HG03457 (cell line): ENCODE results near the gene ITGB4.
"Not testable (repeated sequence)": the region's sequence is repeated elsewhere in the genome, so short reads cannot be mapped to it uniquely, and the experiment has no call there.

Experiments
- ATAC-seq: cut with Tn5 transposase; IDR thresholded peaks from one replicate; pipeline ENCODE4 v1.9.1; 2021; ENCODE audit warnings: moderate number of reproducible peaks; ENCODE audit not compliant: unreplicated experiment

Gene ITGB4

DNA sequence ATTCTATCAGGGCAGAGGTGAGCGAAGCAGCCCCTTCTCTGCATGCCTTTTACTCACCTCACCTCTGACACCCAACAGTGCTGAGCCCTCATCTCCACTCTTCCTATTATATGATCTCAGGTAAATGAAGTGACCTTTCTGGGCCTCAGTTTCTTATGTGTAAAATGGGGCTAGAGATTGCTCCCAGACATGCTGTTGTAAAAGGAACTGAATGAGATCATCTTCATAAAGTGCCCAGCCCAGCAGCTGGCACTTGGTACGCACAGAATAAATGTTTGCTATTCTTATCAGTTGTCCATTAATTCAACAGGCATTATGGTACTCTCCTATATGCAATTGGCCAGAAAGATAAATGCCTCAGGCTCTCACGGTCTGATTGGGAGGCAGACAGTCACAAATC, 48.3 kb downstream of the ITGB4 start:
- ATAC-seq: no peak

DNA sequence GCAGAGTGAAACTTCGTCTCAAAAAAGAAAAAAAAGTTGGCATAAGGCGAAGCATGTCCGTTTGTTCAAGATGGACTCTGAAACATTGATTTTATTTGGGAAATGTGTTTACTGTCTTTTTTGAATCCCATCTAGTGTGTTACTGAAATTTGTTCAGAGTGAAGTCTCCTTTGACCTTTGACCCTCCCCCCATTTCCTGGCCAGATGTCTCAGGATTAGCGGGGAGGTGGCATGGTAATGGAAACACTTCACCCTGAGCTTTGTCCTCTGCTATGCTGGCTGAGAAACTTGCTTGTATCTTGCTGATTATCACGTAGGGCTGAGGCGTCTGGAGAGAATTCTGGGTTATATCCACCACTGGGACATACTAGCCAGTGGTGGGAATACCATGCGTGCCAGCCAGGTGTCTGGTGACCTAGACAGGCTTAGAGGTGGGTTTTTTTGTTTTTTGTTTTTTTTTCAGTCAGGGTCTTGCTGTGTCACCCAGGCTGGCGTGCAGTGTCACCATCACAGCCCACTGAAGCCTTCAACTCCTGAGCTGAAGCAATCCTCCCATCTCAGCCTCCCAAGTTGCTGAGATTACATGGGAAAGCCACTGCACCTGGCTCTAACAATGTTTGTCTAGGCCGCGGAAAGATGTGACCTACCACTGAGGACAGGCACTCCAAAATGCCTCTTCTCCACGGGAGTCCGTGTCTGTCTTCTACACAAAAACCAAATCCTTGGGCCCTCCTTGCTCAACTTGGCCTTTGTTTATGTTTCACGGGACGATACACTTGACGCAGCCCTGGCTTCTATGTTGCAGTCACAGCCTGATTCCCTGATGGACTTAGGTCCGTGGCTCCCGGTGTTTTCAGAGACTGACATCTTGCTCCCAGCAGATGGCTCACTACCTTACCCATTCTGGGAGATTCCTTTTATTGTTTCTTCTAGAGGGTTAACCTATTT, 50.3 kb downstream of the ITGB4 start:
- ATAC-seq: no peak

DNA sequence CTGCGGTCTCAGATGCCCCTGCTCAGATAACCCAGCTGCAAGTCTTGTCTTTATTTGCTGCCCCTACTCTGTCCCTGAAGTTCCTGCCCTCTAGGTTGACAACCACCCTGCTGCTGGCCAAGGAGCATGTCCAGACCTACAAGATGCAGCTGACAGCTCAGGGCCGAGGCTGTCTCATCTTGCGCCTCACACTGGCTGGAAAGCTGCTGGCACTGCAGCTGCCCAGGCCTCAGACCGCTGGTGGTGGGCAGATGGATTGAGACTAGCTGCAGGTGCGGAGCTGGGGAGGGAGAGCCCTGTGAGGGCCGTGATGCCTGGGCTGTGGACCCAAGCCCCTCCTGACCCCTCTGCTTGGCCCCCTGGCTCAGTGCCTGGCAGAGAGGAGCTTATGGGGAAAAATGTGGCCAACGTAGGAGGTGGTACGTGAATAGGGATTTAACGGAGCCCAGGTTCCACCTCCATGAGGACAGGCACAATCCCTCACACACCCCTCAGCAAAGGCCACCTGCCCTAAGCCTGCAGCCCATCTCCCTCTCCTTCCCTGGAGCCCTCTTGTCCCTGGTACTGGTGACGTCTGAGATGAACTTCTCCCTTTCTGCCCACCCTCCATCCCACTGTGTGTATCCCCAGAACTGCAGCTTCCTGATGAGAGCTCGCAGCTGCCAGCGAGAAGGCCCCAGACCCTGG, 52.0 kb downstream of the ITGB4 start:
- no peak for ATAC-seq

DNA sequence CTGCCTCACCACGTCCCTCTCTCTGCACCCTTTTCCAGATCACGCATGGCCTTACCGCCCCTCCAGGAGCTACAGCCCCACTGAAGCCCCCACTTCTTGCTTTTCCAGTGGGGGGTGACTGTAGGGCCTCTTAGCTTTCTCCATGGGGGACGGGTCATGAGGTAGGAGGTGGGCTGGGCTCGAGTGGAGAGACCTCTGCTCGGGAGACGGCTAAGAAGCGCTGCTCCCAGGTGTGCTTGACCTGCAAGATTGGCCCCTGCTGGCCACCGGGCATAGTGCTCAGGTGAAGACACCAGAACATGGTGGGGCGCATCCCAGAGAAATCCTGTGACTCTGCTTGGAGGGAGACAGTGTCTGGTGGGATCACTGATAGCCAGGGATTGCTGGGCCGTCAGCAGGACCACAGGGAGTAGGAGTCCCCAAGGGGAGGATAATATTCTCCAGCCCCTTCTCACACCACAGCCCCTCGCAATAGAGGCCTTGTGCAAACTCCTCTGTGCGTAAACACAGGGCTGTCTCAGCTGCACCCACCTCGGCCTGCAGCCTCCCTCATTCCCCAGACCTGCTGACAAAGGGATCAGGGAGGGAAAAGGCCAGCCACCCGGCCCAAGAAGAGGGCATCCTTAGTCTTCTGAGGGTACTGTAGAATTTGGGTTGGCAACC, 52.7 kb downstream of the ITGB4 start:
- ATAC-seq: no peak

DNA sequence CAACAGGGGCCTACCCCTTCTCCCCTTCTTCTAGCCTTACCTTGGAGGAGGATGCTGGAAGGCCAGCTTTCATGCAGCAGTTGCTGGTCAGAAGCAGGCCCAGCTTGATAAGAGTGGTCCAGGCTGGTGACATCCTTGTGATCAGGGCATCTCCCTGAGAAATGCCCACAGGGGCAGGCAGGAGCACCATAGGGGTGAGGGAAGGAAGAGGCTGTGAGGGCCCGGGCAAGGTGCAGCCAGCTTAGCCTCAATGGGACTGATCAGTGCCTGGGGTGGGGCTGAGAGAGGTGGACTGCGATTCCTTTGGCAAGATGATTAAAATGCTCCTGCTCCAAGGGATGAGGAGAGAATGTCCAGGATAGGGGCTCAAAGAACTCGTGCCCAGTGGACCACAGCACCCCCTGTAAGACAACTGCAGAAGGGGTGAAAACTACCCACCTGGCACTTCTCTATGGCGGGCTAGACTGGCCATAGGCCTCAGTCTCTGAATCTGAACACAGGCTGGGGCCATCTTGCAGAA, 53.3 kb downstream of the ITGB4 start:
- ATAC-seq: no peak

DNA sequence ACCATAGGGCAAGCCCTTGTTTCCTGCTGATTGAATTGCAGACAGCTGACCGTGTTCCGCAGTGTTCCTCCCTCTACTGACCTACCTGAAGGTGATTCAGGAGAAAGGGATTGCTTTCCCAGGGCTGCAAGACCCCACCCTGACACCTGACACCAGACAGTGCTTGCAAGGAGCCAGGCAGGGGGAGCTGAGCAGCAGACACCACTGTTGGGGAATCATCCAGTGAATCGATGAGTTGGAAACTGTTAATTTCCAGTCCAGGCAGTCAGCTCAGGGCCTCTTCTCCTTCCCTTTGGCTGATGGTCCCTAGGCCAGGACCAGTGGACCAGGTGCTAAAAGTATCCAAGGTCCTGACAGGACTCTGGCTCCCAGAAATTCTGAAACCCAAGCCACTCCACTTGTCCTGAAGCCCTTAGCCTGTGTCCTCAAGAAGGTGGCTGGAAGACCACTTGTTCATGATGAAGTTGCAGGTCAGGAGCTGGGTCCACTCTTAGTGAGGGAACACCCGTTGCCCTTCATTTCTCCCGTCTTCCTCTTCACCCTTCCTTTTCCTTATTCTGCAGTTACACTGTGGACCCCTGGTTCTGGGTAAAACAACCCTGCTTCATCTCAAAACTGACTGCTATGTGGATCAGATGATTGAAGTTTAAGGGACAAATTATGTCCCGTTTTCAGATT, 53.9 kb downstream of the ITGB4 start:
- ATAC-seq: no peak

DNA sequence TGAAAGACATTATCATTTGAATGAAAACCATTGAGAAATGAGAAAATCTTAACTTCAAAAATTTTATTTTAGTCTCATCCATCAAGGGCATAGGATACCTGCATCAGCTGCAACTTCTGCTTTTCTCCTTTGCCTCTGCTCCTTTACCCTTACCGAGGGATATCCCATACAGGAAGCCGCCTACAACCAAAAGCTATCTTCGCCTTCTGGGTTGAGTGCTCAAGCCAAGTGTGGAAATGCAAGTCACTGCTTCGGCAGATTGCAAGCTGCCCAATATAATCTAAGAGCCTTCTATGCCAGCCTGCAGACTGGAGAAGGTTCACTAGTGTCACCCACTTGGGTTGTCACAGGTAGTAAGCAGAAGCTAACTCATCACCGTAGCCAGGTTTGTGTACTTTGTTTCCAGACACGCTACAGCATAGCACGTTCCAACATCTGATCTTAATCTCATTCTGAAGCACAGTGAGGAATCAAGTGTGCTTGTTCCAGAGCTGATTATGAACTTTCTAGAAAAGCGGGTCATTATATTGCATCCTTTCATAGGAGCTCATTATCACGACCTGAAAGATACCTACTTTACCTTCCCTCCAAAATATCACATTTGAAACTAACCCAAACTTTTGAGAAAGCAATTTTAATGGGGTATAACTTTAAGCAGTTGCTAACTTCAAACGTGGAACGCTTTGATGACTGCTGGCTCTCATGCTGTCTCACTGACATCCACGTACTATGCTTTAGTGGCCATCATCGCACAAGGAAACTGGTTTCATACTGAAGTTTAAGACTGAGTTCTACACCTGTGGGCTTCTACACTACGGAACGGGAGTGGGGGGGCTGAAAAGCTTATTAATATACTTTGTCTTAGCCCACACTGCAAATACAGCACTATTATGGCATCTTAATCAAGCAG, 55.4 kb downstream of the ITGB4 start:
- no peak for ATAC-seq

DNA sequence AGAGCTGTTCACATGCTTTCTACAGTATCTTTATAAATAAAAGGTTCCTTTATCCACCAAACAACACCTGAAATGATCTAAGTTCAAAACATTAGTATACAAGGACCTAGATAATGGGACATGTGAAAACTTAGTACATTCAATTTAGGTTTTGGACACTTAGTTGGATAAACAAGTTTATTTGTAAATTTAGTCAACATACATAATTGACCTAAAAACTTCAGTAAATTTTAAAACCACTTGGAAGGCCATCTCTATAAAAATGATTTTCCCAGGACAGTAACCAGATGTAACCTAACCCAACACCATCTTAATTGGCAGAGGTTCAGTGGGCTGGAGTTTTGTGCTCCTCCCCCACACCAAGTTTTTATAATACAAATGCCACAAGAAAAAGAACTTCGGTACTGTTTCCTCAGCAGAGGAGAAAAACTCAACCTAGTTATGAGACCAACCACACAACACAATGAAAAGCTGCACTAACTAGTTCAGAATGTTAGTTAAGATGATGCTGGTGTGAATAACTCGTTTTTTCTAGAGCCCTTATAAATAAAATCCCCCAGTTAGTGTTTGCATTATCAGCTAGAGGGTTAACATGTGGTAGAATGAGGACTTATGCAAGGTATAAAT, 56.1 kb downstream of the ITGB4 start:
- no peak for ATAC-seq

DNA sequence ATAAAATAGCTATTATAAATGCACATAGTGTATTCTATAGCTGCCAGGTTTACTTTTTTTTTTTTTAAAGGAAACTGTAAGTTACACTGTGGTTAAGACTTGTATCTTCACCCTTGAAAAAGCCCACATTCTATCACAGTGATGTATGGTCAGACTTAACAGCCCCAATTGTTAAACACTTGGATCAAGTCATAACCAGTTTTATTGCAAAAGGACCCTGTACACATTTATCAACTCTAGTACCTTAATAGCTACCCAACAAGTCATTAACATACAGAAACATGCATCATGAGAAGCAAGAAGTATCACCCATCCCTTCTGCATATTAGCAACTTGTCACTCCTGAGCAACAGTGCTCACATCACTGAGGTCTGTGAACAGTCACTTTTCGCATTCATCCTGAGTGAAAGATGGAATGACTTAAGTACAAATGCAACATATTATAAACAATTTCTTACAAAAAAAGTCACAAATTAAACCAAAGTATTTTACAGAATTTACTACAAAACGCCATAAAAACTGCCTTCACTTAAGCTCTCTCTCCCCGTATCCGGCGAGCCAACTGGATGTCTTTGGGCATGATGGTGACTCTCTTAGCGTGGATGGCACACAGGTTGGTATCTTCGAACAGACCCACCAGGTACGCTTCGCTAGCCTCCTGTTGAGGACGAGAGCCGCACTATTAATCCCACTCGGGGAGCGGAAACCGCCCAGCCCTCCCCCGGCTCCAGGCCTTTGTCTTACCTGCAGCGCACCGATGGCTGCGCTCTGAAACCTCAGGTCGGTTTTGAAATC, 57.0 kb downstream of the ITGB4 start:
- ATAC-seq: not testable (repeated sequence)

DNA sequence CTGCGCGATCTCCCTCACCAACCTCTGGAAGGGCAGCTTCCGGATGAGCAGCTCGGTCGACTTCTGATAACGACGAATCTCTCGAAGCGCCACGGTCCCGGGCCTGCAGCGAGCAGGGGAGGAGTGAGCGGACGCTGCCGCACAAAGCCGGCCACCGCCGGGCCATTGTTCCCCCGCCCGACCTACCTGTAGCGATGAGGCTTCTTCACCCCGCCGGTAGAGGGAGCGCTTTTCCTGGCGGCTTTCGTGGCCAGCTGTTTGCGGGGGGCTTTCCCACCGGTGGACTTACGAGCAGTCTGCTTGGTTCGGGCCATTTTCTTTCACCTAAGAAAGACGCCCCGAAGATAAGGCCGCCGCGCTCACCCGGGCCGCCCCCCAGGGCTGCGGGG, 57.6 kb downstream of the ITGB4 start:
- peak; percentile 4 for ATAC-seq

DNA sequence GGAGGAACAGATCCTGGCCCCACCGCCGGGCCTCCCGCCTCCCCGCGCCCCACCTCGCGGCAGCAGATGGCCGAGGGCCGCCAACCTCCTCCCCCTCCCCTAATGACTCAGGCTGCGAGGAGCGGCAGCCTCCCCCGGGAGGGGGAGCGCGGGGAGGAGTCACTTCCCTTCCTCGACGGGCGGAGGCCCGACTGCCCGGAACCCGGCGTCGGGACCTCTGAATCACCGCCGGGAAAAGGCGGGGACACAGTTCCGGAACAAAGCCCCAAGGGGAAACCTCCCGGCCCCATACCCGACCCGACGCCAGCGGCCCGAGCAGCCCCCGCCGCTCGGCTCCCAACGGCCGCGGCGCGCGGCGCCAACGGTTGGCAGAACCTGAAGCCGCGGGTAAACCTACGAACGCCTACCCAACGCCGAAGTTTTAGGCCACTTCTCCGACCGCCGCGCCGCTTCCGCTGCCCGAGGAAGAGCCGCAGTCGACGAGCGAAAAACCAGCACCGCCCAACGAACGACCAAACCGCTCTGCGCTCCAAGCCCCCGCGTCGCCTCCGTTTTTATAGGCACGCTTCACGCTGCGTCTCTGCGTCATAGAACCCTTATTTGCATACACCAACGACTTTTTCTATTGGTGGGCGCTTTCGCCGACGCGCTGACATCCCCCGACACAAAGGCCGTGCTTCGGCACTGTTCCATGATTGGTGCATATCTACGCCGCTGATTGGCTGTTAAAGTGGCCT, 58.2 kb downstream of the ITGB4 start:
- ATAC-seq: peak; percentile 60

DNA sequence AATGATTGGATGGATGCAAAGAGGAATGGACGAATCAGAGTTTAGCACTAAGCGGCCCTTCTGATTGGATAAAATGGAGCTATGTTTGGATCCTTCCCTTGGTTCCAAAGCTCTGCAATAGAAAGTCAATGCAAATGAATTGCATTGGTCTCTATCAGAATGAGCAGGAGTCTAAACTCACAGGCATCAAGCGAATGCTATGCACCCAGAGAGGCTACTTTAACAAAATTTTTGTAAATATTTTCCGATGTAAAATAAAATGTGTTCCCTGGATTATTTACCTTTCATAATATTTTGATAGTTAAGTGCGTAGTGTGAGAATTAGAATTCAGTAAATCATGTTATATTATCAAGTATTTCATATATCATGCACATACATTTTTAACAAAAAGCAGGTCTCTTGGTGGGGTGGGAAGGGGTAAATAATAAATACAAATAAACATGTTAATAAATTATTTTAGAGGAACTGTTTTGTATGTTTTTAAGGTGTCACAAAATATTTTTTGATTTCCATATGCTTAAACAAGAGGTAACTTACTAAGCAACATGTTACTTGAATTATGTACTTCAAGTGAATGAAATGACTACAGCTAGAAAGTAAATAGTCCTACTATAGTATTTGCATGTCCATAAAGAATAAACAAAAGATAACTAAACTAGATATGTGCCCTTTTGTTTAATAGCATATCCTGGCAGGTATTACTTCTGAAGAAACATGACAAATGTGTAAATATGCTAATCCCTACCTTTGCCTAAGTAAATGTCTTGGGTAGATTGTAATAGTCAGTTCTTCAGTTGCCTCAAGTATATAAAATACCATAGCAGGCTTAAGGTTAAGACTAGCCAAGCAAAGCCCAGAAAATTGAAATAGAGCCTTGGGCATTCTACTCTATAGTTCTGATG, 59.0 kb downstream of the ITGB4 start:
- ATAC-seq: no peak

DNA sequence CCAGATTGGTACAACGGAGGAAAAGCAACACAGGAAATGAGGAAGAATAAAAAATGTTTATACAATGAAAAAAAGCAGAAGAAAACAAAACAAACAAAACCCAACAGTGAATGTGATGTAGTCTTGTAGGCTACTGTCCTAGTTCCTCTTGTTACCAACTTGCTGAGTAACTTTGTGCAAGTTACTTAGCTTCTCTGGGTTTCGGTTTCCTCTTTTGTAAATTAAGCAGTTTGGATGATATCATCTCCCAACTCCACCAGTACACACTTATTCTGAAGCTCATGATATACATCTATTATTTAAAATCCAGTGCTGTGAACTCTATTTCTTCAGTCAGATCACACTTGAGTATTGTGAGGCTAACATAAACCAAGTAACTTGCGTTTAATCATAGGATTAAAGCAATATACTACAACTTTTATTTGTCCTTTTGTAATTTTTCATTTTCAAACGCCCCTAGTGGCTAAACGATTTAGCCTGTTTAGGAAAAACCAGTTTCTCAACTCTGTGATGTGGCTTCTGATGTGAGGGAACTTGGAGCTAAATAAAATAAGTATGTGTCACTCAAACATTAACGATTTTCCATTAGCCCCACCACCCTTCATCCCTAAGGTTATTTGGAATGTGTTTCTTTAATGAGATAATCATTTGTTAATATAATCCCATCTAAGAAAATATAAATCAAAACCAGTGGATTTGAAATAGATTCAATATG, 62.0 kb downstream of the ITGB4 start:
- ATAC-seq: no peak

DNA sequence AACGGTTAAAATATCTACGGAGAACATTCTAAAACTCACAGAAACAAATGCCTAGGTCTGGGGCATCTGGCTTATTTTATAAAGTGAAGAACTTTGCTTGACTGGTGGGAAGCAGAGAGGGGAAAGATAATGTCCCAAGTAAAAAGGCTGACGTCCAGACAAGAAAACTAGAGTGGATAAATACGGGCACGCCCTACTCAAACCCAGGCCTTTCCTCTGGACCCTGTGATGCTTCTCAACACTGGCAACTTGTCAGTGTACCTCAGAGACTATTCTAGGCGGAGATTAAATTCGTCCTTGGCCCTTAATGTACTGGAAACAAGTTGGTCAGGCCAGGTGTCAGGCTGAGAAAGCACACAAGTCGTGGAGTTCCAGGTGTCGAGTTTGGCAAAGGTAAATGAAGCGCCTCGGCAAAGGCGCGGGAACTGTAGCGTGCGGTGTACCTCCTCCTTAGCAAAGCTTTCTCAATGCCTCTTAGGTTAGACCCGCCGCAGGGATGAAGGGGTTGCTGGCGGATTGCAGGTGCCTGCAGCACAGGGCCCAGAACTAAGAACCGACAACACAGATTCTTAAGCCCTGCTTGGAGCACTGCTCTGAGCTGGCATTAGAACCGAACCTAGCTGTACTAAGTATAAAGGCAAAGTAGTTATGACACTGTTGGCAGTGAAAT, 62.7 kb downstream of the ITGB4 start:
- ATAC-seq: no peak

DNA sequence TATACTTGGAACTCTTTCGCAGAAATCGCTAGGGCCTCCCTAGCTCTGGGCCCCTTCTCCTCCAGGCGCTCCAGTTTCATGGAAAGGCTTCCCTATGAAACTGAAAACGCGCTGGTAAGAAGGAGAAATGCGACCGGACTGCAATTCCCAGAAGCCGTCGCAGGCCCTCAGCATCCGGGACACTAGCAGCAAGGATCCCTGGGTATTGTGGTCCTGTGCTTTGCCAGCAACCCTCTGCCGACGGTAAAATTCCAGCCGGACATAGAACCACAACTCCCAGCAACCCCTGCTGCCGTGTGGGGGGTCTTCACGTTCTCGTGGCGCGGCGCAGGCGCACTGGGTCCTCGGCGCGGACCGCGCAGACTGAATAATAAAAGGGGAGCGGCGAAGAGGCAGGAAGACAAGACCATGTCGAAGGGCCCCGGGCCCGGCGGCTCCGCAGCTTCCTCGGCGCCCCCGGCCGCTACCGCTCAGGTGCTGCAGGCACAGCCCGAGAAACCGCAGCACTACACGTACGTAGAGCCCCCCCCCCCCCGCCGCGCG, 63.3 kb downstream of the ITGB4 start, which contains the start of gene UNK:
Gene UNK, plus strand, starts transcription at position 334 of the 543 bp plus-strand sequence. Its CDS starts 75 bp downstream, at position 409.
- ATAC-seq: peak; percentile 44
